NCI-H510A treated with DMSO at 0.1 percent for 48 hours (cell line): ENCODE measurements around the gene CLMN.

Experiments
- DNase-seq: peaks from one replicate; lab custom pipeline; 2025; lab: John Stamatoyannopoulos, UW

The CLMN gene

GRCh38 chr14:95319312-95320077, at the start of gene CLMN:
Gene CLMN, minus strand, starts transcription at chr14:95319908. Its CDS starts 116 bp downstream, at chr14:95319792.
- DNase-seq: no peak

DNA sequence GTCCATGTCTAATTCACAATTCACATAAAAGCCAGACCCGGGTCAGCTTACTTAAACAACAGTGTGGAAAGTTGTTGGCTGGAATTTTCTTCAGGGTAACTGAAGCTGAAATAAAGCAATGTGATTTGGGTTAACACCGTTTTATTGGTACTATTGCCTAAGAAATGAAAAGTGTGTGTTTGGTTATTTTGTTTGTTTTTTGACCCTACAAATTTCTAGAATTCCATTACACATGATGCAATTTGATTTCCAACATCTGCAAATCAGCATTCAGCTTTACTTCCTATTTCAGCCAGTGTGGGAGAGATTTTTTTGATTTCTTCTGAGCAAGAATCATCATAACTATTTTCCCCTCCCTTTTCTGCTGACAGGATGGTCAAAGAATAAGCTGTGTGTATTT, 45.7 kb upstream of the CLMN start:
- DNase-seq: no peak

- DNase-seq: no peak
Measured at GRCh38 chr14:95364481-95365209, 44.9 kb upstream of the CLMN start.

DNA sequence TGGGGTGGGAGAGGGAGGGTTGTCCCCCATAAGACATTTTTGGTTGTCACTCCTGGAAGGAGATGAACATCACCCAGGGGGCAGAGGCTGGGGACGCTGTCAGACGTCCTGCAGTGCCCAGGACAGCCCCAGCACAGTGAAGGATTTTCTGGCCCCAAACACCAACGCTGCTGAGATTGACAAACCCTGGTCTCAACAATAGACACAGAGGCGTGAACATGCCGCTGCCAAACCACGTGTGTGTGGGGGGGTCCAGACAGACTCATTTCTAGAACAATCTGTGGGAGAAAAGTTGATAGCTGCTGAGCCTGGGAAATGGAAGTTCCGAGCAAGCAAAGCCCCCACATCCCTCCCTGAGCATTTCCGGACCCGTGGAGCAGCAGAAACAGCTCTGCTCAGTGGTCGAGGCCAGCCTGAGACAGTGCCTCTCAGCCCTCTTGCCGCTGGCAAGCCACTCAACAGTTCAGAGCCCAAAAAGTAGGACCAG, 43.8 kb upstream of the CLMN start:
- DNase-seq: no peak

DNA sequence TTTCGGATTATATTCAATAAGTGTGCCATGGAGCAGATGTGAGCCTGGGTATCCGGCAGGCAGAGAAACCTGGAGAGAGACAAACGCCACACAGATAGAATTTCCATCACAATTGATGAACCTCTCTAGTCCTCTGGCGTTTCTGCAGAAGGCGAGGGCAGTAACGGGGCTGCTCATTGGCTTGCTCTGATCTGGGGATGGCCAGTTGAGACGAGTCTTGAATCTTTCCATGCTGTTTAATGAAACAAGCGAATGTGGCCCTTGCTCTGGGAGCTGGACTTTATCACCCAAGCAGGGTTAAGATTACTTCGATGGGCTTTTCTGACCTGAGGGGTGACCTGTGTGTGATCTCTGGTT, 42.4 kb upstream of the CLMN start:
- no peak for DNase-seq

GRCh38 chr14:95361373-95362137, 41.8 kb upstream of the CLMN start:
- DNase-seq: no peak

DNA sequence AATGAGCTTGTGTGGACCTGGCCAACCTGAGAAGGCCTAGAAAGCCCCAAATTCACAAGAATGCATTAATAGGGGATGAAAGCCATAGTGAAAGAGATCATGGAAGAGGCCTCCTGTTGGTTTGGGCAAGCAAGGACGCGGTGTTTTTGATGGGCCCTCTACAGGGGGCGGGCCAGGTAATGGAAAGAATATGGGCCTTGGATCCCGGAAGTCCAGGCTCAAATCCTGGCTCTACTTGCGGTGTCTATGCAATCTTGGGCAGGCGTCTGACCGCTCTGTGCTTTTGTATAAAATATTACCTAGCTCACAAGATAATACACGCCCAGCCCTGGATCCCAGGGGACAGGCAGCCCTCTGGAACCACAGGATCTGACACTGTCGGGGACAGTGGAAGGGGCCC, 41.1 kb upstream of the CLMN start:
- DNase-seq: no peak

DNA sequence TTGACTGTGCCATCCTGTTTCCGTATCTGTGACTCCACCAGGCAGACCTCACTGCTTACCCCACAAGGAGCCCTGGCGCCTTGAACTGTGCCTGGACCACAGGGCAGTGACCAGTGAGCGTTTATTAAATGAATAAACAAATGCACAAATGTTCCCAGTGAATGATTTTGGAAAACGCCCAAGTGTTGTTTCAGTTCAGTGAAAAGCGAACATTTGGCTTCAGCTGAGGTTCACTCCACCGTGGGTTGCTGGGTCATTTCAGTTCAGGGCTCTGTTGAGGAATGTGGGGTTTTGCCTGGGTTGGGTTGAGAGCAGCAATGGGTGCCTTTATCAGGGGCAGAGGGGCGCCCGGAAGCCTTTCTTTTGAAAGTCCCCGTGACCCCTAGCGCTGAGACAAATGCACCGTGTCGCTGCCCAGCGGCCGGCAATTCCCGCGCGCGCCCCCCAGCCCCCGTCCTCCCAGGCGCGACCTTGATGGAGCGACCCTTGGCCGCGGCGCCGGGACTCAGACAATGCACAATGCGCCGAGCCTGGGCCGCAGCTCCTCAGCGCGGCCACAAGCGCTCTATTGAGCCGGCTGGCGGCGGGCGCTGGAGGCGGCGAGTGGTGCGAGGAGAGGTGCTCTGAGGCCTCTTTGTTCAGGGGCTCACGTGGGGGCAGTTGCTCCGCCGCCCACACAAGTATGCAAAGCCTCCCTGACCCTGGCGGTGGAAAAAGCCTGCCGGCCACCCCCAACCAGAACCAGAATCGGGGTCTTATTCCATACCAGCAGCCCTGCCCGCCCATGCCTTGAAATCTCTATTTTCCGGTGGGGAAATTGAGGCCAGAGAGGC, 40.5 kb upstream of the CLMN start:
- DNase-seq: no peak

- no peak for DNase-seq
Measured at GRCh38 chr14:95356245-95356869, 36.6 kb upstream of the CLMN start.

- no peak for DNase-seq
Measured at GRCh38 chr14:95355422-95355821, 35.7 kb upstream of the CLMN start.

DNA sequence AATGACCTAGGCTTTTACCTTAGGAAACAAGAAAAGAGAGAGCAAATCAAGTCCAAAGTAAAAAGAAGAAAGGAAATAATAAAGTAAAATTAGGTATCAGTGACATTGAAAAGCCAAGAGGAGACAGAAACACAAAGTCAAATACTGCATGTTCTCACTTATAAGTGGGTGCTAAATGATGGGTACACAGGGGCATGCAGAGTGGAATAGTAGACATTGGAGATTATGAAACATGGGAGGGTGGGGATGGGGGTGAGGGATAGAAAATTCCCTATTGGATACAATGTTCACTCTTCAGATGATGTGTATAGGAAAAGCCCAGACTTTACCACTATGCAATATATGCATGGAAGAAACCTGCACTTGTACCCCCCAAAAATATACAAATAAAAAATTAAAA, 35.1 kb upstream of the CLMN start:
- DNase-seq: no peak

DNA sequence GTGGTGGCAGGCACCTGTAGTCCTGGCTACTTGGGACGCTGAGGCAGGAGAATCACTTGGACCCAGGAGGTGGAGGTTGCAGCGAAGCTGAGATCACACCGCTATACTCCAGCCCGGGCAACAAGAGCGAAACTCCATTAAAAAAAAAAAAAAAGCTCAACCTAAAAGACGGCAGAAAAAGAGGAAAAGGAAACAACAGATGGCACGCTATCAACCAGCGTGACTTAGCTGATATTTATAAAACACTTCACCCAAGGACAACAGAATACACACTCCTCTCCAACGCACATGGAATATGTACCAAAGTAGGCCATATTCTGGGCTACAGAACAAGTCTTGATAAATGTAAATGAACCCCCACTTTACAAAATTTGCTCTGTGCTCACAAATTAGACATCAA, 34.0 kb upstream of the CLMN start:
- no peak for DNase-seq

DNA sequence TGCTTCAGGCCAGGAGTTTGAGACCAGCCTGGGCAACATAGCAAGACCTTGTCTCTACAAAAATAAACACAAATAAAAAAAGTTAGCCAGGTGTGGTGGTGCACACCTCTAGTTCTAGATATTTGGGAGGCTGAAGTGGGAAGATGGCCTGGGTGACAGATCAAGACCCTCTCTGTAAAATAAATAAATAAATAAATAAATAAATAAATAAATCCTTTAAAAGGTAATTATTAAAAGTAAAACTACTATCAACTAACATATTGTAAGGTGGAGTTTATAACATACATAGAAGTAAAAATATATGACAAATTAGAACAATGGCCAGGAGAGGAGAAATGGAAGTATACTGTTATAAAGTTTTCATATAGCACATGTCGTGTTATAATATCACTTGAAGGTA, 33.3 kb upstream of the CLMN start:
- no peak for DNase-seq

DNA sequence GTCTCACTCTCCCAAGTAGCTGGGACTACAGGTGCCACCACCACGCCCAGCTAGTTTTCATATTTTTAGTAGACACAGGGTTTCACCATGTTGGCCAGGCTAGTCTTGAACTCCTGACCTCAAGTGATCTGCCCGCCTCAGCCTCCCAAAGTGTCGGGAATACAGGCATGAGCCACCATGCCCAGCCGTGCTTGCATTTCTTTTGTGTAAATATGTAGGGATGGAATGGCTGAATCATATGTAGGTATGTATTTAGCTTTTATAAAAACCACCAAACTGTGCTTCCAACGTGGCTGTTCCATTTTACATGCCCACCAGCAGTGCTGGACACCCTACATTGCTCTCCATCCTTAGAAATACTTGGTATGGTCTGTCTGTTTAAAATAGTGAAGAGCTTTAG, 32.8 kb upstream of the CLMN start:
- no peak for DNase-seq

DNA sequence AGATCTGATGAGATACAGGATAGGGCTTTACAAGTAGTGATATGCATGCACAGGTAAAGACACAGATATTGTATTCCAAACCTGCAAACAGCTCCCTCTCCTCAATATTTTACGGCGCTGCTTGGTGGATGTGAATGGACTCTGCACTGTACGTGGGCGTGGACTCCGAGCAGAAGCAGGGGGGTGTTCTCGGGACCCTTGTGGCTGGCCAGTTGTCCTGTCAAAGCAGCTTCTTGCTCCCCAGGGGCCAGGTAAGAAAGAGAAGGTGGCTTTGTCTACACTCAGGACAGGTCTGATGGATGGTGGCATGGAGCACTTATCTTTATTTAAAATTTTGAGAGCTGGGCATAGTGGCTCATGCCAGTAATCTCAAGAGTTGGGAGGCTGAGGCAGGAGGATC, 29.5 kb upstream of the CLMN start:
- DNase-seq: no peak

DNA sequence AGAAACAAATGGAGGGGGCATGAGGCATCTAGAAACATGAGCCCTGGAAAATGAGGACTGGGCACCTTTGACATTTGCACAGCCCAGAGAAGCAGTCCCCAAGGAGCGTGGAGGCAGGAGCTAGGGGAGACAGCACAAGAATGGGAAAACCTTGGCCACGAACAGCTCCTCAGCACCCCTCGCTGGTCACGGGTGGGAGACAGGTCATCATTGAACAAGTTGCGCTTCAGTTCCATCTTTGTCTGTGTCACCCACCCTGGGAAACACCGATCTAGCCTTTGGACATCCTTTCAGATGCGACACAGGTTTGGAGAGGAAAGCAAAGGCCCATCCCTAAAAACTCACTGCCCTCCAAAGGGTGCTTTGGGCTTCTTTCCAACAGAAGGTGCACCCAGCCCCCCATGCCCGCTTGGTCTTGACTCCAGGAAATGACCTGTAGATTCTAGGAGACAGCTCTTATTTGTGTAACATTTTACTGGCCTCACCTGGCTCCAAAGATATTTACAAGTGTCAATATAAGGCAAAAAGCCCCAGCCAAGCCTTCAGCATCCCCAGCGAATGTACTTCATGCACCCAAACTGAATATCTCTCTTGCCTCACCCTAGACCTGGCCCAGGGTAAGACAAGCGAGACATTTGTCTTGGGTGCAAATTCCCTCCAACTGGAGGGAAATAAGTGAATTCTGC, 28.8 kb upstream of the CLMN start:
- no peak for DNase-seq

- no peak for DNase-seq
Measured at GRCh38 chr14:95346820-95347219, 27.1 kb upstream of the CLMN start.

GRCh38 chr14:95346266-95346665, 26.6 kb upstream of the CLMN start:
- no peak for DNase-seq

GRCh38 chr14:95345032-95345431, 25.3 kb upstream of the CLMN start:
- DNase-seq: no peak

DNA sequence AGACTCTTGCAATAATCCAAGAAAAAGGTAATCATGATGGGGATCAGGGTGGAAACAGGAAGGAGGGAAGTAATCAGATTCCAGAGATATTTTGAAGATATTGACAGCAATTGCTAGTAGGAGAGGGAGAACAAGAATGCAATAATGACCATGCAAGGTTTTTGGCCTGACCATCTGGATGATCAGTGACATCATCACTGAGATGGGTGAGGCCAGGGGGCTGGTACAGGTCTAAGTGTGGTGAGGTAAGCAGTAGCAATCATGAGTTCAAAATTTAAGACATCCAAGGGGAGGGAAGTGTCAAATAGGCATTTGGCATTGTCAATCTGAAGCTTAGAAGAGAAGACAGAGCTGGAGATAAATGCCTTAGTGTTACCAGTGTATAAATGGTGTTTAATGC, 24.8 kb upstream of the CLMN start:
- DNase-seq: no peak

DNA sequence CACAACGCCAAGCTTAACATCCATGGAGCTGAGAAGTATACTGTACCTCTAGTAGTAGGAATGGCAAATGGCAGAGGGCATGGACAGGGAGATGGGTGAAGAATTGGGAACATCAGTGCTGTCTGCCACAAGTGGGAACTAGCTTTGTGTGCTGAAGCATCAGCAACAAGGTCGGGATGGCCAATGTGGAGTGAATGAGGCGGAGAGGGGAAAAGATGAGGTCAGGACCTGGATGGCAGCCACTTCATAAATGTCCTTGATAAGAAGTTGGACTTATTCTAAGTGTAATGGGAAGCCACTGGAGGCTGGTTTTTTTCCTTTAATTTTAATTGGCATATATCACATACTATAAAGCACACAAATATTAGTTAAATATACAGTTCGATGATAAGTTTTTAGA, 21.9 kb upstream of the CLMN start:
- no peak for DNase-seq
